H9 (cell line): ENCODE measurements around the gene RASA3. TPM values are rescaled to one million over a fixed set of nuclear protein-coding genes. Genes with fewer than 3 reads are reported as not detected.

ENCODE experiments used
- DNase-seq: peaks from one replicate; pipeline ENCODE4 v3.0.0-alpha.2; 2017
- H2AFZ ChIP-seq: one replicate; pipeline ENCODE4 v1.6.1; 2013; ENCODE audit warnings: mild to moderate bottlenecking, low read length, control low read depth, moderate library complexity
- H2AK5ac ChIP-seq: 2 replicates; pipeline ENCODE4 v1.6.1; 2013; ENCODE audit warnings: low read length, control low read depth, mixed read lengths; ENCODE audit not compliant: insufficient read length
- H2BK120ac ChIP-seq: one replicate; pipeline ENCODE4 v1.6.1; 2013; ENCODE audit warnings: low read depth, mild to moderate bottlenecking, low read length, control low read depth, inconsistent platforms; ENCODE audit not compliant: poor library complexity, severe bottlenecking
- H2BK12ac ChIP-seq: 2 replicates; pipeline ENCODE4 v1.6.1; 2013; ENCODE audit warnings: low read length, control low read depth, mixed read lengths, low read depth; ENCODE audit not compliant: insufficient read length
- H2BK15ac ChIP-seq: 2 replicates; pipeline ENCODE4 v1.6.1; 2013; ENCODE audit warnings: low read depth, low read length, control low read depth
- H2BK20ac ChIP-seq: one replicate; pipeline ENCODE4 v1.6.1; 2013; ENCODE audit warnings: low read depth, mild to moderate bottlenecking, low read length, control low read depth, inconsistent platforms; ENCODE audit not compliant: poor library complexity, severe bottlenecking
- H2BK5ac ChIP-seq: 2 replicates; pipeline ENCODE4 v1.6.1; 2013; ENCODE audit warnings: low read length, control low read depth, mixed read lengths; ENCODE audit not compliant: insufficient read length
- H3K14ac ChIP-seq: 2 replicates; pipeline ENCODE4 v1.6.1; 2013; ENCODE audit warnings: low read length, control low read depth; ENCODE audit not compliant: insufficient read depth
- H3K18ac ChIP-seq: 2 replicates; pipeline ENCODE4 v1.6.1; 2013; ENCODE audit warnings: low read depth, mild to moderate bottlenecking, mixed read lengths, low read length, control low read depth; ENCODE audit not compliant: insufficient read length
- H3K23ac ChIP-seq: 2 replicates; pipeline ENCODE4 v1.6.1; 2013; ENCODE audit warnings: low read length, control low read depth, mixed read lengths, low read depth; ENCODE audit not compliant: insufficient read length
- H3K23me2 ChIP-seq: 2 replicates; pipeline ENCODE4 v1.6.1; 2013; ENCODE audit warnings: low read depth, mild to moderate bottlenecking, mixed read lengths, low read length, control low read depth; ENCODE audit not compliant: insufficient read length, poor library complexity, severe bottlenecking
- H3K27ac ChIP-seq: 2 replicates; pipeline ENCODE4 v1.5.1; 2013; ENCODE audit warnings: low read length, control low read depth, mixed read lengths, low read depth; ENCODE audit not compliant: insufficient read length
- H3K27me3 ChIP-seq: 2 replicates; pipeline ENCODE4 v1.6.1; 2013; ENCODE audit warnings: low read length, control low read depth, inconsistent platforms; ENCODE audit not compliant: insufficient read depth
- H3K4ac ChIP-seq: 2 replicates; pipeline ENCODE4 v1.6.1; 2013; ENCODE audit warnings: low read depth, mild to moderate bottlenecking, control low read depth, inconsistent platforms, low read length, moderate library complexity
- H3K4me1 ChIP-seq: 2 replicates; pipeline ENCODE4 v1.6.1; 2013; ENCODE audit warnings: low read length, control low read depth, inconsistent platforms; ENCODE audit not compliant: insufficient read depth
- H3K4me2 ChIP-seq: 2 replicates; pipeline ENCODE4 v1.6.1; 2013; ENCODE audit warnings: low read length, control low read depth, mixed read lengths; ENCODE audit not compliant: insufficient read length, insufficient read depth
- H3K56ac ChIP-seq: 2 replicates; pipeline ENCODE4 v1.6.1; 2013; ENCODE audit warnings: low read depth, mild to moderate bottlenecking, mixed read lengths, low read length, control low read depth; ENCODE audit not compliant: insufficient read length
- H3K79me1 ChIP-seq: 2 replicates; pipeline ENCODE4 v1.6.1; 2013; ENCODE audit warnings: low read depth, mild to moderate bottlenecking, moderate library complexity, low read length, control low read depth, inconsistent platforms; ENCODE audit not compliant: insufficient read depth, poor library complexity, severe bottlenecking
- H3K79me2 ChIP-seq: 2 replicates; pipeline ENCODE4 v1.6.1; 2013; ENCODE audit warnings: low read length, control low read depth, inconsistent platforms; ENCODE audit not compliant: insufficient read depth
- H3K9ac ChIP-seq: 2 replicates; pipeline ENCODE4 v1.6.1; 2013; ENCODE audit warnings: low read length, control low read depth, mixed read lengths; ENCODE audit not compliant: insufficient read length; ENCODE audit errors: extremely low read depth
- H3K9me3 ChIP-seq: one replicate; pipeline ENCODE4 v1.6.1; 2013; ENCODE audit warnings: low read depth, low read length, inconsistent platforms; ENCODE audit not compliant: control insufficient read depth
- H3T11ph ChIP-seq: one replicate; pipeline ENCODE4 v1.6.1; 2013; ENCODE audit warnings: mild to moderate bottlenecking, low read length, control low read depth, inconsistent platforms
- H4K20me1 ChIP-seq: one replicate; pipeline ENCODE4 v1.6.1; 2013; ENCODE audit not compliant: control insufficient read depth, insufficient read length, insufficient read depth
- H4K5ac ChIP-seq: 2 replicates; pipeline ENCODE4 v1.6.1; 2013; ENCODE audit warnings: low read depth, mild to moderate bottlenecking, mixed read lengths, low read length, control low read depth; ENCODE audit not compliant: insufficient read length
- H4K8ac ChIP-seq: replicated peaks from 2 replicates; pipeline ENCODE4 v1.6.1; 2013; ENCODE audit warnings: low read length, control low read depth, mixed read lengths, low read depth; ENCODE audit not compliant: insufficient read length
- H4K91ac ChIP-seq: 2 replicates; pipeline ENCODE4 v1.6.1; 2013; ENCODE audit warnings: low read depth, mild to moderate bottlenecking, moderate library complexity, mixed read lengths, low read length, control low read depth; ENCODE audit not compliant: insufficient read length
- H3K27ac Mint-ChIP-seq, 3 experiments: 2 replicates in 2 of 3; 3 replicates in 1 of 3; pipeline ENCODE4 v1.8.0; 2020 to 2021; ENCODE audit warnings: mixed read lengths in 3 of 3, mild to moderate bottlenecking in 1 of 3, moderate library complexity in 1 of 3
- H3K27me3 Mint-ChIP-seq: 2 replicates; pipeline ENCODE4 v1.8.0; 2021; ENCODE audit warnings: low read depth, mild to moderate bottlenecking, moderate library complexity, mixed read lengths
- H3K36me3 Mint-ChIP-seq, 3 experiments: 2 replicates in 2 of 3; 3 replicates in 1 of 3; pipeline ENCODE4 v1.8.0; 2020 to 2021; ENCODE audit warnings: low read depth in 3 of 3, mixed read lengths in 3 of 3; ENCODE audit not compliant: insufficient read depth in 1 of 3
- H3K4me1 Mint-ChIP-seq, 2 experiments: 2 replicates each; pipeline ENCODE4 v1.8.0; 2020; ENCODE audit warnings: mixed read lengths in 2 of 2
- H3K4me3 Mint-ChIP-seq, 2 experiments: 2 replicates in 1 of 2; 3 replicates in 1 of 2; pipeline ENCODE4 v1.8.0; 2020 to 2021; ENCODE audit warnings: mild to moderate bottlenecking in 2 of 2, mixed read lengths in 2 of 2, moderate library complexity in 1 of 2
- H3K9me3 Mint-ChIP-seq, 2 experiments: 2 replicates in 1 of 2; 3 replicates in 1 of 2; pipeline ENCODE4 v1.8.0; 2020; ENCODE audit warnings: mild to moderate bottlenecking in 2 of 2, mixed read lengths in 2 of 2, moderate library complexity in 1 of 2
- CTCF ChIP-seq: fragments of 200-600 bp; sonication (generic); conservative IDR thresholded peaks from 3 replicates; pipeline ENCODE4 v1.8.0; 2021; ENCODE audit warnings: antibody characterized with exemption, mild to moderate bottlenecking
- WGBS: extraction: QIAGEN DNeasy Blood & Tissue Kit; methylation state at CpG from one replicate; pipeline ENCODE4 v1.1.7; 2013; ENCODE audit warnings: missing lambda C conversion rate, low lambda C conversion rate, mixed read lengths; ENCODE audit not compliant: insufficient read length; ENCODE audit errors: extremely low coverage; 5-methylcytosine and 5-hydroxymethylcytosine counted together
- total RNA-seq: library from RNA; stranded (reverse); gene quantifications from 2 replicates; pipeline ENCODE4 v1.2.1, GENCODE V29; 2021

Gene RASA3
- total RNA-seq, 1 experiment from 2014 or later = 12.3 TPM

GRCh38 chr13:114157869-114158495 is 25.6 kb upstream of the RASA3 start:
- Histone ChIP-seq H4K91ac (no peak overlapping the region), H3T11ph (no peak overlapping the region), H3K4ac (no peak overlapping the region), H2BK12ac (no peak overlapping the region), H3K14ac (no peak overlapping the region; the same call in 1 of the 2 replicates), H2AFZ (no peak overlapping the region), H3K9me3 (no peaks in the 10 kb centered on the region), H2BK20ac (no peak overlapping the region), H2BK120ac (no peak overlapping the region), H3K18ac (no peak overlapping the region), H2BK15ac (no peak overlapping the region), H4K5ac (no peak overlapping the region), H3K23me2 (no peaks in the 10 kb centered on the region), H2AK5ac (no peak overlapping the region), H3K27me3 (no peaks in the 10 kb centered on the region), H3K79me2 (no peaks in the 10 kb centered on the region), H4K8ac (no peak overlapping the region), H3K4me1 (no peaks in the 10 kb centered on the region), H3K56ac (no peak overlapping the region), H4K20me1 (no peaks in the 10 kb centered on the region), H3K27ac (no peak overlapping the region), H3K4me2 (no peak overlapping the region), H3K23ac (no peak overlapping the region), H2BK5ac (no peak overlapping the region), H3K9ac (no peak overlapping the region), H3K79me1 (no peaks in the 10 kb centered on the region)
- peaks cover 0 to 4% (median 0%) of the 10 kb centered on the region in 3 experiments; a peak in 1 of 7 replicates for H3K36me3 Mint-ChIP-seq
- H3K27ac Mint-ChIP-seq = no peak overlapping the region
- H3K27me3 Mint-ChIP-seq = peaks cover 33% of the 10 kb centered on the region
- DNase-seq = no peak
- H3K4me3 Mint-ChIP-seq = no peak overlapping the region
- no CpG with 5 or more reads among the region's 11 CpGs for WGBS
- no peaks in the 10 kb centered on the region for H3K9me3 Mint-ChIP-seq
- no peak for TF ChIP-seq CTCF
- H3K4me1 Mint-ChIP-seq = peaks cover 5 to 13% of the 10 kb centered on the region in 2 experiments; a peak in 3 of 4 replicates
